Epithelial cell of proximal tubule (primary cell): ENCODE data around the gene RNF215. TPM values are rescaled to one million over a fixed set of nuclear protein-coding genes. Genes with fewer than 3 reads are reported as not detected.

Source experiments
- DNase-seq: peaks from one replicate; pipeline ENCODE4 v3.0.0-alpha.2; 2011; ENCODE audit warnings: low read depth
- H3K4me3 ChIP-seq: 2 replicates; pipeline ENCODE4 v1.5.1; 2011; ENCODE audit warnings: low read depth, mild to moderate bottlenecking, low read length
- CTCF ChIP-seq: conservative IDR thresholded peaks from 2 replicates; pipeline ENCODE4 v1.5.1; 2012; ENCODE audit warnings: low read depth, mild to moderate bottlenecking, low read length
- total RNA-seq: library from RNA; depleted of rRNA; stranded (reverse); fragments of >200 nt; gene quantifications from 2 replicates; pipeline ENCODE4 v1.2.3, GENCODE V29; 2015

The RNF215 gene
- total RNA-seq, 1 donor from 2014 or later, result 28.0 TPM

- no peak for DNase-seq
- peak overlapping the region; percentile 68 for H3K4me3 ChIP-seq
- no peak for TF ChIP-seq CTCF
Observed at GRCh38 chr22:30421695-30422480, 34.7 kb upstream of the RNF215 start.

DNA sequence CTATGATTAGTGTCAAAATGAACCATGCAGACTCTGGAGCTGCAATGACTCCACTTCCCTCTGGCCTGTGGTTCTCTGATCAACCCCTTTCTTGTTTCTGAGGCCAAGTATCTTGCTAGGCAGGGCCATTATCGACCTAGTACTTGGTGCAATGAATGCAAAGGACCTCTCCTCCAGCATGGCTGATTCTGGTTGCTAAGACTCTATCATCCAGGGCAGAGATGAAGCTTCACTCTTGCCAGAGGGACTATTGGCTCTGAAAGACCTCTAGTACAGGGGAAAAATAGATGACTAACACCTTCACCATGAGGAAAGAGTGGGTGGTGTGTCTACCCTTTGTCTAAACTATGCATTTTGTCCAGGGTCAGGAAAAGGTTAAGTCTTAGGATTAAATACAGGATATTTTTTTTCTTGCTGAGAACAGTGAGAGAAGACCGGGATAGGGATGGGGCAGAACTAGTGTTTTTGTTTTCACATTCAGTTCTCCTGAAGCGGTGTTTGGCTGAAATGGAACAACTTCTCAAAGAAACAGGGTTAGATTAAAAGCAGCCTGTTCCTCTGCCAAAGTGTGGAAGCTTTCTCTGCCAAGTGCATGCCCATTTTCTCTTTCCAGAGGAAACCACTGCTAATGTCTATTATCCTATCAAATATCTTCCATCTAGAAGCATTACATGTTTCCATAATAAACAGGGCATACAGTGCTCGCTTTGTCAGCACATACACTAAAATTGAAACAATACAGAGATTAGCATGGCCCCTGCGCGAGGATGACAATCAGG is 33.3 kb upstream of the RNF215 start:
- no peak for TF ChIP-seq CTCF
- DNase-seq, result peak; percentile 54
- H3K4me3 ChIP-seq, result no peak overlapping the region

- no peak for TF ChIP-seq CTCF
- H3K4me3 ChIP-seq, result no peak overlapping the region
- DNase-seq, result no peak
Observed at GRCh38 chr22:30416837-30417236, 29.6 kb upstream of the RNF215 start.

GRCh38 chr22:30416403-30416802 is 29.2 kb upstream of the RNF215 start:
- TF ChIP-seq CTCF, result no peak
- DNase-seq, result no peak
- no peak overlapping the region for H3K4me3 ChIP-seq

GRCh38 chr22:30414525-30415047 is 27.4 kb upstream of the RNF215 start:
- no peak for TF ChIP-seq CTCF
- DNase-seq, result no peak
- H3K4me3 ChIP-seq, result no peak overlapping the region

- no peak for DNase-seq
- TF ChIP-seq CTCF, result no peak
- no peak overlapping the region for H3K4me3 ChIP-seq
Observed at GRCh38 chr22:30413745-30414524, 26.7 kb upstream of the RNF215 start.
